K562 (cell line): ENCODE data around the gene CNPY4. TPM values are rescaled to one million over a fixed set of nuclear protein-coding genes. Genes with fewer than 3 reads are reported as not detected.

ENCODE experiments used
- ARID1B ChIP-seq: fragments of 450-650 bp; IDR thresholded peaks from 2 replicates; pipeline ENCODE4 v1.6.1; 2016; ENCODE audit warnings: antibody characterized with exemption, mild to moderate bottlenecking, inconsistent platforms
- ARNT ChIP-seq, 2 experiments: fragments of 450-650 bp; IDR thresholded peaks; 2 replicates each; pipeline ENCODE4 v1.6.1; 2016; ENCODE audit warnings: mild to moderate bottlenecking in 1 of 2
- DIDO1 ChIP-seq: fragments of 450-650 bp; IDR thresholded peaks from 2 replicates; pipeline ENCODE4 v1.6.1; 2016; ENCODE audit warnings: low read depth, missing biosample characterization, missing genetic modification characterization
- IRF9 ChIP-seq: fragments of 450-650 bp; IDR thresholded peaks from 2 replicates; pipeline ENCODE4 v1.6.1; 2016; ENCODE audit warnings: missing biosample characterization, missing genetic modification characterization
- NR3C1 ChIP-seq: sonication (generic); formaldehyde crosslinking; IDR thresholded peaks from 2 replicates; pipeline ENCODE4 v1.8.1; 2022; ENCODE audit warnings: missing genetic modification reagents
- RBFOX2 ChIP-seq: fragments of 200-400 bp; formaldehyde crosslinking; IDR thresholded peaks from 2 replicates; pipeline ENCODE4 v1.6.1; 2017; ENCODE audit warnings: low read depth, mild to moderate bottlenecking, low read length, moderate library complexity
- RBM22 ChIP-seq: fragments of 200-400 bp; formaldehyde crosslinking; IDR thresholded peaks from 2 replicates; pipeline ENCODE4 v1.6.1; 2018; ENCODE audit warnings: low read length, low read depth; ENCODE audit not compliant: poor library complexity, severe bottlenecking
- SREBF1 ChIP-seq: fragments of 150-350 bp; IDR thresholded peaks from 2 replicates; pipeline ENCODE4 v1.6.1; 2014; ENCODE audit warnings: antibody characterized with exemption, low read depth, low read length, borderline replicate concordance
- TEAD4 ChIP-seq, 2 experiments: sonication (generic) in 1 of 2; formaldehyde crosslinking in 1 of 2; IDR thresholded peaks; 2 replicates each; pipeline versions ENCODE4 v1.6.1 to v1.8.0; 2012 to 2022; ENCODE audit warnings: borderline replicate concordance in 1 of 2, inconsistent platforms in 1 of 2, low read length in 1 of 2, mild to moderate bottlenecking in 1 of 2, missing genetic modification reagents in 1 of 2
- TRIM25 ChIP-seq: fragments of 450-650 bp; IDR thresholded peaks from 2 replicates; pipeline ENCODE4 v1.7.0; 2016; ENCODE audit warnings: borderline replicate concordance
- ZMIZ1 ChIP-seq, 2 experiments: fragments of 150-350 bp in 1 of 2; IDR thresholded peaks; 2 replicates each; pipeline ENCODE4 v1.6.1; 2012 to 2016; ENCODE audit warnings: low read depth in 2 of 2, low read length in 2 of 2, mild to moderate bottlenecking in 1 of 2, moderate library complexity in 1 of 2
- ZNF395 ChIP-seq: fragments of 200-800 bp; sonication (Bioruptor generic); IDR thresholded peaks from 2 replicates; pipeline ENCODE4 v1.6.1; 2017; ENCODE audit warnings: missing genetic modification characterization, missing compliant biosample characterization
- ZNF518B ChIP-seq: fragments of 250-450 bp; sonication (Bioruptor Pico); IDR thresholded peaks from 2 replicates; pipeline ENCODE4 v1.5.0; 2021; ENCODE audit warnings: mild to moderate bottlenecking, moderate library complexity
- ZNF778 ChIP-seq: fragments of 450-650 bp; formaldehyde crosslinking; IDR thresholded peaks from 2 replicates; pipeline ENCODE4 v1.4.0; 2020; ENCODE audit warnings: mild to moderate bottlenecking, moderate library complexity
- polyA plus RNA-seq, 8 experiments: library from polyadenylated mRNA; depleted of rRNA in 4 of 8; stranded (reverse) in 5 of 8; unstranded in 3 of 8; fragments of >200 nt; fragmentation: Nextera tagmentation in 2 of 8; fragmentation: Illumina TruSeq in 1 of 8; extraction: Ambion mirVana in 2 of 8; extraction: Trizol in 1 of 8; gene quantifications; 2 replicates each; pipeline versions ENCODE4 v1.2.1 to v1.2.3, GENCODE V29; 2011 to 2014; ENCODE audit warnings: inconsistent platforms in 1 of 8, missing spikeins in 1 of 8
- total RNA-seq, 7 experiments: library from RNA; depleted of rRNA in 6 of 7; stranded (reverse); fragments of >200 nt in 6 of 7; fragmentation: Illumina TruSeq in 2 of 7; extraction: Trizol in 2 of 7; gene quantifications; 2 replicates each; pipeline versions ENCODE4 v1.2.1 to v1.2.3, GENCODE V29; 2011 to 2021; ENCODE audit warnings: low replicate concordance in 1 of 7

Gene CNPY4
- total and polyA plus RNA-seq, 9 of the 15 experiments (the other 6 are each of a cell fraction or from before 2014, with no cell fraction given), result 1.9 to 11.2 (median 7.0) TPM

GRCh38 chr7:100148559-100149328, 29.3 kb downstream of the CNPY4 start, which contains the start of gene LAMTOR4 (continued):
- TF ChIP-seq ZNF518B (CRISPR knock-in tag) (no peak), NR3C1 (no peak), RBFOX2 (peak; percentile 89), RBM22 (no peak), ARID1B (no peak), IRF9 (tag) (no peak), ZMIZ1 (IDR thresholded peaks at IDR 0.05; ENCODE audit: low read depth in 2 of 2, low read length in 2 of 2) (no peak), SREBF1 (no peak), ZNF395 (CRISPR knock-in tag) (0 out of 2 replicates have a peak, but pooled peaks have one; percentile 50), TRIM25 (peak; percentile 89; the same call in 1 of the 2 replicates), ARNT (IDR thresholded peaks at IDR 0.05) (no peak), DIDO1 (tag) (peak; percentile 69; the same call in 1 of the 2 replicates), ZNF778 (no peak), TEAD4 (IDR thresholded peaks at IDR 0.05; ENCODE audit: low read length) (peak; percentile 21; the same call in 1 of the 2 replicates), TEAD4 (CRISPR knock-in tag; IDR thresholded peaks at IDR 0.05; ENCODE audit: borderline replicate concordance) (no peak)
